HepG2 (cell line): Measurements from ENCODE around the gene RNFT2. TPM values are rescaled to one million over a fixed set of nuclear protein-coding genes. Genes with fewer than 3 reads are reported as not detected.

ENCODE experiments used
- ATF2 ChIP-seq: sonication (generic); formaldehyde crosslinking; IDR thresholded peaks from 2 replicates; pipeline ENCODE4 v1.4.0; 2020; ENCODE audit warnings: missing genetic modification reagents
- BRD4 ChIP-seq: sonication (generic); formaldehyde crosslinking; IDR thresholded peaks from 2 replicates; pipeline ENCODE4 v1.4.0; 2020; ENCODE audit warnings: missing genetic modification reagents
- CBX2 ChIP-seq, 2 experiments: fragments of 200-600 bp in 1 of 2; sonication (generic); formaldehyde crosslinking in 1 of 2; IDR thresholded peaks; 2 replicates each; pipeline versions ENCODE4 v1.7.0 to v1.8.1; 2018 to 2022; ENCODE audit warnings: low read depth in 2 of 2, low read length in 1 of 2, mild to moderate bottlenecking in 1 of 2, missing genetic modification reagents in 1 of 2
- E2F5 ChIP-seq: sonication (generic); formaldehyde crosslinking; conservative IDR thresholded peaks from 2 replicates; pipeline ENCODE4 v1.4.0; 2020; ENCODE audit warnings: missing genetic modification reagents
- ELF1 ChIP-seq: sonication (generic); formaldehyde crosslinking; IDR thresholded peaks from 2 replicates; pipeline ENCODE4 v1.4.0; 2020; ENCODE audit warnings: missing genetic modification reagents
- FOSL1 ChIP-seq: sonication (generic); formaldehyde crosslinking; IDR thresholded peaks from 2 replicates; pipeline ENCODE4 v1.9.0; 2021; ENCODE audit warnings: missing genetic modification reagents, borderline replicate concordance
- GTF3A ChIP-seq: sonication (generic); formaldehyde crosslinking; conservative IDR thresholded peaks from 2 replicates; pipeline ENCODE4 v1.4.0; 2020; ENCODE audit warnings: mild to moderate bottlenecking, missing genetic modification reagents
- KLF11 ChIP-seq: IDR thresholded peaks from 2 replicates; pipeline ENCODE4 v1.6.1; 2016; ENCODE audit warnings: missing compliant biosample characterization
- RARG ChIP-seq: sonication (generic); formaldehyde crosslinking; IDR thresholded peaks from 2 replicates; pipeline ENCODE4 v1.4.0; 2020; ENCODE audit warnings: low read depth, mild to moderate bottlenecking, missing genetic modification reagents
- TOE1 ChIP-seq: sonication (generic); formaldehyde crosslinking; IDR thresholded peaks from 2 replicates; pipeline ENCODE4 v1.4.0; 2020; ENCODE audit warnings: mild to moderate bottlenecking, missing genetic modification reagents
- TRIM22 ChIP-seq: fragments of 450-650 bp; IDR thresholded peaks from 2 replicates; pipeline ENCODE4 v1.6.1; 2017
- ZBTB33 ChIP-seq: sonication (generic); formaldehyde crosslinking; IDR thresholded peaks from 2 replicates; pipeline ENCODE4 v1.4.0; 2020; ENCODE audit warnings: missing genetic modification reagents
- ZBTB43 ChIP-seq: sonication (generic); formaldehyde crosslinking; conservative IDR thresholded peaks from 2 replicates; pipeline ENCODE4 v1.4.0; 2020; ENCODE audit warnings: missing genetic modification reagents
- ZKSCAN1 ChIP-seq: fragments of 150-350 bp; IDR thresholded peaks from 2 replicates; pipeline ENCODE4 v1.6.1; 2014; ENCODE audit warnings: low read length
- ZNF136 ChIP-seq: sonication (generic); formaldehyde crosslinking; IDR thresholded peaks from 2 replicates; pipeline ENCODE4 v1.8.1; 2022; ENCODE audit warnings: low read depth, mild to moderate bottlenecking, moderate library complexity, missing genetic modification reagents
- ZNF329 ChIP-seq: sonication (generic); formaldehyde crosslinking; IDR thresholded peaks from 2 replicates; pipeline ENCODE4 v1.9.0; 2021; ENCODE audit warnings: low read depth, mild to moderate bottlenecking, missing genetic modification reagents
- ZNF333 ChIP-seq: sonication (generic); formaldehyde crosslinking; IDR thresholded peaks from 2 replicates; pipeline ENCODE4 v1.4.0; 2020; ENCODE audit warnings: mild to moderate bottlenecking, missing genetic modification reagents, borderline replicate concordance
- ZNF484 ChIP-seq: sonication (generic); formaldehyde crosslinking; IDR thresholded peaks from 2 replicates; pipeline ENCODE4 v1.5.1; 2020; ENCODE audit warnings: mild to moderate bottlenecking, low read depth, missing genetic modification reagents, borderline replicate concordance
- ZNF577 ChIP-seq: sonication (generic); formaldehyde crosslinking; IDR thresholded peaks from 2 replicates; pipeline ENCODE4 v1.4.0; 2020; ENCODE audit warnings: mild to moderate bottlenecking, low read depth, missing genetic modification reagents, borderline replicate concordance
- ZNF605 ChIP-seq: sonication (generic); formaldehyde crosslinking; IDR thresholded peaks from 2 replicates; pipeline ENCODE4 v1.8.0; 2022; ENCODE audit warnings: mild to moderate bottlenecking, missing genetic modification reagents
- ZNF607 ChIP-seq: sonication (generic); formaldehyde crosslinking; IDR thresholded peaks from 2 replicates; pipeline ENCODE4 v1.5.1; 2020; ENCODE audit warnings: missing genetic modification reagents, mild to moderate bottlenecking, borderline replicate concordance
- ZZZ3 ChIP-seq: sonication (generic); formaldehyde crosslinking; IDR thresholded peaks from 2 replicates; pipeline ENCODE4 v1.4.0; 2020; ENCODE audit warnings: missing genetic modification reagents, mild to moderate bottlenecking, borderline replicate concordance
- polyA plus RNA-seq, 8 experiments: library from polyadenylated mRNA; depleted of rRNA in 3 of 8; stranded (reverse) in 7 of 8; unstranded in 1 of 8; fragments of >200 nt; fragmentation: Illumina TruSeq in 4 of 8; extraction: Trizol in 4 of 8; gene quantifications; 2 replicates each; pipeline versions ENCODE4 v1.2.1 to v1.2.3, GENCODE V29; 2011 to 2016; ENCODE audit warnings: low read depth in 4 of 8, missing spikeins in 1 of 8, mixed read lengths in 1 of 8; ENCODE audit not compliant: insufficient read depth in 1 of 8
- total RNA-seq, 5 experiments: library from RNA; depleted of rRNA; stranded (reverse); fragments of >200 nt; fragmentation: Illumina TruSeq; extraction: Trizol; gene quantifications; 2 replicates each; pipeline ENCODE4 v1.2.3, GENCODE V29; 2016; ENCODE audit warnings: low read depth in 1 of 5

Gene RNFT2
- total and polyA plus RNA-seq, 2 of the 13 experiments (the other 11 are each of a cell fraction or from before 2014, with no cell fraction given), result 3.3 to 8.3 TPM

- TF ChIP-seq ZZZ3 (peak; percentile 78; the same call in 1 of the 2 replicates), ZNF605 (peak; percentile 86; the same call in 1 of the 2 replicates), ATF2 (CRISPR knock-in tag) (peak; percentile 59), ZNF577 (CRISPR knock-in tag) (no peak), FOSL1 (CRISPR knock-in tag) (no peak), CBX2 (IDR thresholded peaks at IDR 0.05; ENCODE audit: low read depth, low read length) (no peak), CBX2 (CRISPR knock-in tag; IDR thresholded peaks at IDR 0.05; ENCODE audit: low read depth) (no peak), E2F5 (CRISPR knock-in tag) (no peak), ZBTB33 (CRISPR knock-in tag) (no peak), ZBTB43 (CRISPR knock-in tag) (no peak), RARG (CRISPR knock-in tag) (no peak), ELF1 (CRISPR knock-in tag) (peak; percentile 75), ZNF333 (no peak), BRD4 (CRISPR knock-in tag) (no peak; the same call in 1 of the 2 replicates), TOE1 (no peak), KLF11 (CRISPR knock-in tag) (no peak), ZNF484 (CRISPR knock-in tag) (no peak), ZNF329 (CRISPR knock-in tag) (0 out of 2 replicates have a peak, but pooled peaks have one; percentile 27), ZNF136 (CRISPR knock-in tag) (no peak), ZKSCAN1 (no peak), GTF3A (CRISPR knock-in tag) (peak; percentile 77; the same call in 1 of the 2 replicates), TRIM22 (no peak), ZNF607 (CRISPR knock-in tag) (peak; percentile 26; the same call in 1 of the 2 replicates)
Measured at GRCh38 chr12:116737774-116738657, at the start of gene RNFT2, which contains the start of gene SPRING1 (continued).
